Mucosa of rectum (tissue), 2 donors: ENCODE data around the gene TRAF3IP3.
A peak's percentile ranks its signal among the peaks of the same experiment; 100 is the strongest.

Experiments used
- H3K27ac ChIP-seq, 2 donors: one replicate each; pipeline ENCODE4 v1.7.0; 2013; ENCODE audit warnings: inconsistent platforms in 2 of 2, low read depth in 2 of 2, low read length in 2 of 2
- H3K27me3 ChIP-seq, 2 donors: one replicate each; pipeline ENCODE4 v1.7.0; 2013; ENCODE audit warnings: low read length in 2 of 2; ENCODE audit not compliant: control insufficient read depth in 2 of 2, insufficient read depth in 2 of 2
- H3K36me3 ChIP-seq, 2 donors: one replicate each; pipeline ENCODE4 v1.7.0; 2013; ENCODE audit warnings: low read length in 2 of 2; ENCODE audit not compliant: control insufficient read depth in 2 of 2, insufficient read depth in 2 of 2
- H3K4me1 ChIP-seq, 2 donors: one replicate each; pipeline ENCODE4 v1.7.0; 2013; ENCODE audit warnings: low read length in 2 of 2, mild to moderate bottlenecking in 1 of 2; ENCODE audit not compliant: control insufficient read depth in 2 of 2, insufficient read depth in 2 of 2
- H3K4me3 ChIP-seq, 2 donors: one replicate each; pipeline ENCODE4 v1.7.0; 2013; ENCODE audit warnings: low read length in 2 of 2
- H3K9ac ChIP-seq, 2 donors: one replicate each; pipeline ENCODE4 v1.7.0; 2013; ENCODE audit warnings: low read length in 2 of 2, low read depth in 1 of 2, mild to moderate bottlenecking in 1 of 2
- H3K9me3 ChIP-seq, 2 donors: one replicate each; pipeline ENCODE4 v1.7.0; 2013; ENCODE audit warnings: low read length in 2 of 2; ENCODE audit not compliant: control insufficient read depth in 2 of 2
- donor health status: healthy.
- donor health status: Normal muscosa, but diverticular disease.

Gene TRAF3IP3

DNA sequence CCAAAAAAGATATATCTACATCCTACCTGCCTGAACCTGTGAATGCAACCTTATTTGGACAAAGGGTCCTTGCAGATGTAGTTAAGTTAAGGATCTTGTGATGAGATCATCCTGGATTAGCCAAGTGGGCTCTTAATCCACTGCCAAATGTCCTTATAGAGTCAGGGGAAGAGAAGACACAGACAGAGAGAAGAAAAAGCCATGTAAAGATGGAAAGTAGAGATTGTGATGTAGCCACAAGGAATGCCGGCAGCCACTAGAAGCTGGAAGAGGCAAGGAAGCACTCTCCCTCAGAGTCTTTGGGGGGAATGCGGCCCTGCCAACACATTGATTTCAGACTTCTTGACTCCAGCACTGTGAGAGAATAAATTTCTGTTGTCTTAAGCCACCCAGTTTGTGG, 35.0 kb upstream of the TRAF3IP3 start:
- H3K27me3 ChIP-seq, result no peaks in the 10 kb centered on the region
- H3K27ac ChIP-seq, result peak overlapping the region in 1 of 2 donors; percentile 51
- no peak overlapping the region for H3K4me3 ChIP-seq
- H3K9ac ChIP-seq, result no peak overlapping the region
- H3K4me1 ChIP-seq, result no peaks in the 10 kb centered on the region
- H3K9me3 ChIP-seq, result no peaks in the 10 kb centered on the region
- no peaks in the 10 kb centered on the region for H3K36me3 ChIP-seq

DNA sequence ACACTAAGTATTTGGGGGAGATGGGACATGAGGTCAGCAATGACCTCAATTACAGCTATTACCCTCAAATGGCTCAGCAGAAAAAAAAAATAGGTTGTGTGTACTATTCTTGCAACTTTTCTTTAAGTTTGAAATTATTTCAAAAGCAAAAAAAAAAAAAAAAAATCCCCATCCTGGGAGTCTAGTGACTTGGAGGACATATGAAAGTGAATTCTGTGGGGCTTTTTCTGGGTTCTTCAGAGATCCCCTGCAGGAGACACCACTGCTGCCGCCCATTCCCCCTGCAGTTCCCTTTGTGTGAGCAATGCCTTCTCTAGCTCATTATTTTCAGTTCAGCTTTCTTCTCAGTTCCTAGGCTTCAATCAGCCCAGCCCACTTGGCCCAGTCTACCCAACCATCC, 34.5 kb upstream of the TRAF3IP3 start:
- no peaks in the 10 kb centered on the region for H3K4me1 ChIP-seq
- no peak overlapping the region for H3K9ac ChIP-seq
- no peaks in the 10 kb centered on the region for H3K27me3 ChIP-seq
- no peak overlapping the region for H3K4me3 ChIP-seq
- no peak overlapping the region for H3K27ac ChIP-seq
- no peaks in the 10 kb centered on the region for H3K36me3 ChIP-seq
- no peaks in the 10 kb centered on the region for H3K9me3 ChIP-seq

DNA sequence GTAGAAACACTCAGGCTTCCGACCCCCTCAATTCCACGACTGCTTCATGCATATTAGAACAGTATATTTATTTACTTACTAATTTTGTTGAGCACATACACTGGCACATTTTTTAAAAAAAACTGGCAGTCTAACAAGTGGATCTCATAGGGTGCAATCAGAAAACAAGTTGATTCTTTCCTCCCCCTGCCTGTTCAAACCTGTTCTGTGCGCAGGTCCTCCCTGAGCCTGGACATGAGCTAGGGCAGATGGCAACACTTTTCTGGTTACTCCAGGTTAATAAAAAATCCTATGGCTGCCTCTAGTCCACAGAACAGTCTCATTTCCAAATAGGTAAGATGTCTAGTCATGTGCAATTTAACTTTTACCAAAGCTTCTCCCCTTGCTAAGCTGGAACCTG, 32.6 kb upstream of the TRAF3IP3 start:
- H3K27me3 ChIP-seq, result no peaks in the 10 kb centered on the region
- H3K4me3 ChIP-seq, result no peak overlapping the region
- no peaks in the 10 kb centered on the region for H3K36me3 ChIP-seq
- no peaks in the 10 kb centered on the region for H3K9me3 ChIP-seq
- H3K4me1 ChIP-seq, result no peaks in the 10 kb centered on the region
- H3K9ac ChIP-seq, result no peak overlapping the region
- no peak overlapping the region for H3K27ac ChIP-seq

DNA sequence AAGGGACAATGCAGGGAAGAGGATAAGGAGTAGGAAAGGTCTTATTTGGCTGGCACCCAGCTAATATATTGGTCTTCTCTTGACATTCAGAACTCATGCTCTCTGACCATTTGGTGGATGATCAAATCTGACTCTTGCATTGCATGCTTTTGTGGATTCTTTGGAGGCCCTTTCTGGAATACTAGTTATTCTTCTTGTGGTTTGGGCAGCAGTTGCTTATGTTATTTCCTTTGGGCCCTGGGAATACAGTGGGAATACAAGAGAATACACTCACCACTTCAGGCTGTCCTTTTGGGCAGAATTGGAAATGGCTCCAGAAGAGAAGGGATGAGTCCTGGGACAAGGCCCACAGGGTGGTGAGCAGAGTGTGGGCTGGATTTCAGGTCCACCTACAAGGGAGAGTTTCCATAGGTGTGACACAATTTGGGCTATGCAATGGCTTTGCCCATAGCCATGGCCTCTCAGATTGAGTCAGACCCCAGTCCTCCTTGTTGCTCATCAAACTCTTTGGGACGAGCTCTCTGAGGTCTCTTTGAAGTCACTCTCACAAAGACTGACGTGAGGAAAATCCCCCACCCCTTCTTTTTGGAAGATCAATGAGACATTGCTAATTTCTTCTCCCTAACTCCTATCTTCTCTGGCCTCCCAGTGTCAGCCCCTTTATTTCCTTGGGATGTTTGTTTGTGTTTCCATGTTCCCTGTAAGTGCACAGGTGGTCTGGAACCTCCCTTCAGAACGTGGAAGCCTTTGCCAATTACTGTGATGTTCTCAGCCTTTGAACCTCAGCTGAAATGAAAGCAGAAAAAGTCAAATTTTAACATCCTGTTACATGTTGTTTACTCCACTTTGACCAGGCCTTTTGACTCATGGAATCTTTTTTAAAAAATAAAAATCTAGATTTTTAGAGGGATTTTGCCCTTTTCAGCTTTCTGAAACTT, 31.8 kb upstream of the TRAF3IP3 start:
- no peaks in the 10 kb centered on the region for H3K4me1 ChIP-seq
- no peak overlapping the region for H3K27ac ChIP-seq
- no peaks in the 10 kb centered on the region for H3K9me3 ChIP-seq
- H3K27me3 ChIP-seq, result no peaks in the 10 kb centered on the region
- H3K9ac ChIP-seq, result no peak overlapping the region
- H3K4me3 ChIP-seq, result no peak overlapping the region
- H3K36me3 ChIP-seq, result no peaks in the 10 kb centered on the region

DNA sequence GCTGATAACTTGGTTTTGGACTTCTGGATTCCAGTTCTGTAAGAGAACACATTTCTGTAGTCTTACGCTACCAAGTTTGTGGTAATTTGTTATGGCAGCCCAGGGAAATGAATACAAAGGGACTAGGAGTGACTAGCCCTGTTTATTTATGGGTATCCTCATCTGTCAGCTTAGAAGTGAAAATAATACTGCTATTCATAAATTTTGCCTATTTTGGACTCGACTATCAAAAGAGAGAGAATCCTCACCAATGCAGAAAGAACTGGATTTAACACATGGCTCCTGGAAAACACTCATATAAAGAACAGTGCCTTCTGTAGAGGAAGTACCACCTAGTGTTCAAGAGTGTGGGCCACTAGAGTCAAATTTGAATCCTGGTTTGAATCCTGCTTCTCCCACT, 28.6 kb upstream of the TRAF3IP3 start:
- Histone ChIP-seq H3K27me3 (no peaks in the 10 kb centered on the region), H3K4me1 (no peaks in the 10 kb centered on the region), H3K9me3 (no peaks in the 10 kb centered on the region), H3K27ac (no peak overlapping the region), H3K36me3 (no peaks in the 10 kb centered on the region), H3K4me3 (no peak overlapping the region), H3K9ac (no peak overlapping the region)

DNA sequence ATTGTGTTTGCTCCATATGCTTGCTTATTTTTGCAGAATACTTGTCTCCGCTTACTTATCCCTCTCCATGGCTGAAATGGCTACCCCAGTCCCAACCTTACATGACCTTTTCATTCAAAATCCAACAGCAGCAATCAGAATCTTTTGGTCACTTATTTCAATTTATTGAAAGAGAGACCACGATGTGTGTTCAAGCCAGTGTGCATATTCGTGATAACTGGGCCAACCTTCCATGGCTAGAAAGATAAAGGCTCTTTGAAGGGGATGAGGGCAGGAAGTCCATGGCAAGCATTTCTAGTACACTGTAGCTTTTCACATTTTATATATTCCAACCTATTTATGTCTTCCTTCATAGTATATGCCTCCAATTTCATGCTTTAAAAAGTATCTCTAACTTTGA, 28.1 kb upstream of the TRAF3IP3 start:
- H3K27ac ChIP-seq, result no peak overlapping the region
- no peaks in the 10 kb centered on the region for H3K27me3 ChIP-seq
- no peaks in the 10 kb centered on the region for H3K4me1 ChIP-seq
- no peaks in the 10 kb centered on the region for H3K36me3 ChIP-seq
- no peak overlapping the region for H3K4me3 ChIP-seq
- H3K9ac ChIP-seq, result no peak overlapping the region
- no peaks in the 10 kb centered on the region for H3K9me3 ChIP-seq

DNA sequence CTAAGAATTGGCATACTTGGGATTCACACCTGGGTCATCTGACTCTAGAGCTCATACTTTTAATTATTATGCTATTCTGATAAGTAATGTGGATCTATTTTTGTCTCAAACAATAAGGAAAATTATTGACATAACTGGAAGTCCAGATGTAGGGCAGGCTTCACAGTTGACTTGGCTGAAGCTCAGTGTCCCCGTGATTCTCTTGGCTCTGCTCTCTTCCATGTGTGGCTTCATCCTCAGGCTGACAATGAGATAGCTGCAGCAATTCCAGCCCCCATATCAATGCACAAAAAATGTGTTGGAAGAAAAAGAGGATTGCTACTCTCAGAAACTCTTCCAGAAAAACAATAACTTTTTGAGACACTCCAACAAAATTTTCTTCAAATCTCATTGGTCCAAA, 27.4 kb upstream of the TRAF3IP3 start:
- Histone ChIP-seq H3K9me3 (no peaks in the 10 kb centered on the region), H3K4me3 (no peak overlapping the region), H3K36me3 (no peaks in the 10 kb centered on the region), H3K4me1 (no peaks in the 10 kb centered on the region), H3K9ac (no peak overlapping the region), H3K27ac (no peak overlapping the region), H3K27me3 (no peaks in the 10 kb centered on the region)

DNA sequence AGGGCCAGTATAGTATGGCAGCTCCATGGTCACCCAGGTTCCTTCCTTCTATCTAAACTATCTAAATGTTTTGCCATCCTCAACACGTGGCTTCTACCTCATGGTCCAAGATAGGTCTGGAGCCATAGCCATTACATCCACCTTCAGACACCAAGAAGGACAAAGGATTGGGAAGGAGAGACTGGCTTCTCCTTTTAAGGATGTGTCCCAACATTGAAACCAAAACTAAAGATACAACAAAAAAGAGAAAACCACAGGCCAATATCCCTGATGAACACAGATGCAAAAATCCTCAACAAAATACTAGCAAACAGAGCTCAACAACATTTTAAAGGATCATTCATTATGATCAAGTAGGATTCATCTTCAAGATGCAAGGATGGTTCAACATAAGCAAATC, 26.4 kb upstream of the TRAF3IP3 start:
- no peak overlapping the region for H3K27ac ChIP-seq
- H3K27me3 ChIP-seq, result no peaks in the 10 kb centered on the region
- H3K9me3 ChIP-seq, result no peaks in the 10 kb centered on the region
- no peak overlapping the region for H3K4me3 ChIP-seq
- no peak overlapping the region for H3K9ac ChIP-seq
- no peaks in the 10 kb centered on the region for H3K4me1 ChIP-seq
- H3K36me3 ChIP-seq, result no peaks in the 10 kb centered on the region

DNA sequence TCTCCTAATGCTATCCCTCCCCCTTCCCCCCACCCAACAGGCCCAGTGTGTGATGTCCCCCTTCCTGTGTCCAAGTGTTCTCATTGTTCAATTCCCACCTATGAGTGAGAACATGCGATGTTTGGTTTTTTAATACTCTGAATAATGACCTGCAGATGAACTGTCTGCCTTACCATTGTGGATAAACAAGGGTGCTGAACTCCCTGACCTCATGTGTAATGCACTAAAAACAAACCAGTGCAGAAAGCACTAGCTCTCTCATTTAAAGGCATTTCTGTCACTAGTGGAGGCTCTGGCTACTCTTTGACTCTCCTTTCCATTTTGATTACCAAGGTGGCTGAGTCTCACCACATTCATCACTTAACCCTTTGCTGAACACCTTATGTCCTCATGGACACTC, 23.1 kb upstream of the TRAF3IP3 start:
- H3K4me1 ChIP-seq, result no peaks in the 10 kb centered on the region
- H3K4me3 ChIP-seq, result no peak overlapping the region
- no peak overlapping the region for H3K27ac ChIP-seq
- H3K36me3 ChIP-seq, result no peaks in the 10 kb centered on the region
- no peaks in the 10 kb centered on the region for H3K9me3 ChIP-seq
- no peaks in the 10 kb centered on the region for H3K27me3 ChIP-seq
- H3K9ac ChIP-seq, result no peak overlapping the region

DNA sequence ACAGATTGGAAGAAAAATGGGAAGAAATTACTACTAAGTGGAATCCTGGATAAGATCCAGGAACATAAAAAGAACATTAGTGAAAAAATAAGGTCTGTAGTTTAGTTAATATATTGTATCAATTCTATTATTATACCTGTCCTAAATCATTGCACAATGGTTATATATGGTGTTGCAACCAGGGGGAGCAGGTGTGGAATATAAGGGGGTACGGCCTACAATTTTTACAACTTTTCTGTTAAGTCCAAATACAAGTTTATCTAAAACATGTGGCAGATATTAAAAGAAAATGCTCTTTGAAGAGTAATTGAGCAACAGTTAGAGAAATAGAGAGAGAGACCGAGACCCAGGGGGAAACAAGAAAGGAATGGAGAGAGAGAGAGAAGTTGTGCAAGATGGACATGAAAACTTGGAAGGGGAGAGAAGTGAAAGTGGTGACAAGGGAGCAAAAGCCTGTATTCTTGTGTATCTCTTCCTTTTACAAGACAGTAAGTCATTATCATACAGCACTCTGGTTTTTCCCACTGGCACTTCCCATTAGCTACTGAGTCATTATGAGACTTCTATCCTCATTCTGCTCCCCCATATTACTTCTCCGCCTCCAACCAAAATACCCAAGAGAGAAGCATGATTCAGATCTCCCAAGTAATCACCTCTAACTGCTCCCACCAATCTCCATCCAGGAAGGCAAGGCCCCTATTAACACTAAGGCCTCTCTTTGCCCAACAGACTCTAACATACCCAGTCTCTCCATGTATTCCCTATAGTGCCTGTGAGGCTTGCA, 22.3 kb upstream of the TRAF3IP3 start:
- no peak overlapping the region for H3K27ac ChIP-seq
- H3K27me3 ChIP-seq, result no peaks in the 10 kb centered on the region
- no peaks in the 10 kb centered on the region for H3K4me1 ChIP-seq
- H3K9me3 ChIP-seq, result no peaks in the 10 kb centered on the region
- H3K4me3 ChIP-seq, result no peak overlapping the region
- H3K9ac ChIP-seq, result no peak overlapping the region
- no peaks in the 10 kb centered on the region for H3K36me3 ChIP-seq
